ENCODE measurements around the gene TP53BP1.

DNA sequence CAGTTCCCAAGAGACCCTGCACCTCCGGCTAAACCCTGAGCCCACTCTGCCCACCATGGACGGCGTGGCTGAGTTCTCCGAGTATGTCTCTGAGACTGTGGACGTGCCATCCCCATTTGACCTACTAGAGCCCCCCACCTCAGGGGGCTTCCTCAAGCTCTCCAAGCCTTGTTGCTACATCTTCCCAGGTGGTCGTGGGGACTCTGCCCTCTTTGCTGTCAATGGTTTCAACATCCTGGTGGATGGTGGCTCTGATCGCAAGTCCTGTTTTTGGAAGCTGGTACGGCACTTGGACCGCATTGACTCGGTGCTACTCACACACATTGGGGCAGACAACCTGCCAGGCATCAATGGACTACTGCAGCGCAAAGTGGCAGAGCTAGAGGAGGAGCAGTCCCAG lies 28.5 kb upstream of the TP53BP1 start:
- TF ChIP-seq POLR2A (IDR thresholded peaks at IDR 0.05), result no peak
- TF ChIP-seq, protein P1, sequence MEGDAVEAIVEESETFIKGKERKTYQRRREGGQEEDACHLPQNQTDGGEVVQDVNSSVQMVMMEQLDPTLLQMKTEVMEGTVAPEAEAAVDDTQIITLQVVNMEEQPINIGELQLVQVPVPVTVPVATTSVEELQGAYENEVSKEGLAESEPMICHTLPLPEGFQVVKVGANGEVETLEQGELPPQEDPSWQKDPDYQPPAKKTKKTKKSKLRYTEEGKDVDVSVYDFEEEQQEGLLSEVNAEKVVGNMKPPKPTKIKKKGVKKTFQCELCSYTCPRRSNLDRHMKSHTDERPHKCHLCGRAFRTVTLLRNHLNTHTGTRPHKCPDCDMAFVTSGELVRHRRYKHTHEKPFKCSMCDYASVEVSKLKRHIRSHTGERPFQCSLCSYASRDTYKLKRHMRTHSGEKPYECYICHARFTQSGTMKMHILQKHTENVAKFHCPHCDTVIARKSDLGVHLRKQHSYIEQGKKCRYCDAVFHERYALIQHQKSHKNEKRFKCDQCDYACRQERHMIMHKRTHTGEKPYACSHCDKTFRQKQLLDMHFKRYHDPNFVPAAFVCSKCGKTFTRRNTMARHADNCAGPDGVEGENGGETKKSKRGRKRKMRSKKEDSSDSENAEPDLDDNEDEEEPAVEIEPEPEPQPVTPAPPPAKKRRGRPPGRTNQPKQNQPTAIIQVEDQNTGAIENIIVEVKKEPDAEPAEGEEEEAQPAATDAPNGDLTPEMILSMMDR (IDR thresholded peaks at IDR 0.05), result no peak
